AG09309 (cell line): ENCODE results near the gene DCAF11.
A peak's percentile ranks its signal among the peaks of the same experiment; 100 is the strongest.

ENCODE experiments used
- DNase-seq: peaks from one replicate; pipeline ENCODE4 v3.0.0-alpha.2; 2010; ENCODE audit warnings: low read depth
- H3K4me3 ChIP-seq: 2 replicates; pipeline ENCODE4 v1.5.1; 2011; ENCODE audit warnings: mild to moderate bottlenecking, low read depth, low read length, moderate library complexity; ENCODE audit not compliant: control insufficient read depth
- CTCF ChIP-seq: IDR thresholded peaks from 2 replicates; pipeline ENCODE4 v1.5.1; 2011; ENCODE audit warnings: mild to moderate bottlenecking, low read depth, low read length, inconsistent platforms; ENCODE audit not compliant: insufficient read depth, control insufficient read depth; ENCODE audit errors: missing control alignments

The DCAF11 gene

GRCh38 chr14:24095271-24096068, 19.1 kb upstream of the DCAF11 start:
- DNase-seq = no peak
- no peak for TF ChIP-seq CTCF
- H3K4me3 ChIP-seq = peak overlapping the region; percentile 64

- TF ChIP-seq CTCF = no peak
- no peak overlapping the region for H3K4me3 ChIP-seq
Measured at GRCh38 chr14:24096545-24097181, 17.9 kb upstream of the DCAF11 start.

GRCh38 chr14:24098229-24098926, 16.2 kb upstream of the DCAF11 start:
- no peak for TF ChIP-seq CTCF
- no peak for DNase-seq
- H3K4me3 ChIP-seq = no peak overlapping the region

More at GRCh38 chr14:24096545-24097181, 17.9 kb upstream of the DCAF11 start:
- DNase-seq = no peak

- H3K4me3 ChIP-seq = no peak overlapping the region
- no peak for DNase-seq
- no peak for TF ChIP-seq CTCF
Measured at GRCh38 chr14:24098927-24099813, 15.4 kb upstream of the DCAF11 start.

- TF ChIP-seq CTCF = no peak
- DNase-seq = no peak
- no peak overlapping the region for H3K4me3 ChIP-seq
Measured at GRCh38 chr14:24100197-24100981, 14.2 kb upstream of the DCAF11 start.
